H1 (cell line): ENCODE measurements around the gene MPC1. TPM values are rescaled to one million over a fixed set of nuclear protein-coding genes. Genes with fewer than 3 reads are reported as not detected.
"Not testable (repeated sequence)": the region's sequence is repeated elsewhere in the genome, so short reads cannot be mapped to it uniquely, and the experiment has no call there.

Source experiments
- CTCF ChIA-PET: fragments of 300-600 bp; sonication (Branson Sonifier 250); formaldehyde crosslinking; loops from one replicate; lab custom pipeline; 2021; ENCODE audit not compliant: partially characterized antibody; lab: Charles Lee
- POLR2A ChIA-PET: fragments of 300-600 bp; sonication (Branson Sonifier 250); formaldehyde crosslinking; loops from one replicate; lab custom pipeline; 2021; ENCODE audit warnings: inconsistent platforms; ENCODE audit not compliant: partially characterized antibody; lab: Charles Lee
- DNase-seq, 2 experiments: peaks; one replicate each; pipeline versions ENCODE4 v3.0.0 to v3.0.0-alpha.2; 2010 to 2022; ENCODE audit warnings: low spot score in 2 of 2, low read depth in 1 of 2, mixed read lengths in 1 of 2
- FAIRE-seq: peaks from 2 replicates; lab custom pipeline; 2011; peaks lifted over from hg19 to GRCh38; lab: Jason Lieb, UNC
- H2AFZ ChIP-seq: 2 replicates; pipeline ENCODE4 v1.8.1; 2012; ENCODE audit warnings: low read length, inconsistent platforms
- H2AK5ac ChIP-seq: 2 replicates; pipeline ENCODE4 v1.6.1; 2013; ENCODE audit warnings: low read depth, low read length
- H2BK120ac ChIP-seq: replicated peaks from 2 replicates; pipeline ENCODE3; 2013; ENCODE audit warnings: low read depth, low read length, inconsistent platforms
- H2BK12ac ChIP-seq: 2 replicates; pipeline ENCODE4 v1.6.1; 2013; ENCODE audit warnings: low read depth, low read length
- H2BK15ac ChIP-seq: 2 replicates; pipeline ENCODE4 v1.6.1; 2013; ENCODE audit warnings: low read length
- H2BK20ac ChIP-seq: 2 replicates; pipeline ENCODE4 v1.6.1; 2013; ENCODE audit warnings: low read length
- H2BK5ac ChIP-seq: 2 replicates; pipeline ENCODE4 v1.6.1; 2013; ENCODE audit warnings: low read depth, low read length
- H3K14ac ChIP-seq: 2 replicates; pipeline ENCODE4 v1.6.1; 2013; ENCODE audit warnings: inconsistent platforms; ENCODE audit not compliant: insufficient read length
- H3K18ac ChIP-seq: 2 replicates; pipeline ENCODE4 v1.6.1; 2013; ENCODE audit warnings: low read length; ENCODE audit errors: extremely low read depth
- H3K23ac ChIP-seq: 2 replicates; pipeline ENCODE4 v1.6.1; 2013; ENCODE audit warnings: inconsistent platforms; ENCODE audit not compliant: insufficient read length
- H3K23me2 ChIP-seq: 2 replicates; pipeline ENCODE4 v1.6.1; 2013; ENCODE audit warnings: low read depth, low read length
- H3K27ac ChIP-seq: 2 replicates; pipeline ENCODE4 v1.6.1; 2011; ENCODE audit warnings: low read depth, low read length, inconsistent platforms
- H3K27me3 ChIP-seq, 4 experiments: replicated peaks in 1 of 4; 1 replicate in 1 of 4; 2 replicates in 3 of 4; pipeline versions ENCODE4 v1.6.1 to v1.8.1; 2011 to 2013; ENCODE audit warnings: low read length in 3 of 4, mild to moderate bottlenecking in 3 of 4, inconsistent platforms in 2 of 4, mixed read lengths in 2 of 4, moderate library complexity in 1 of 4; ENCODE audit not compliant: control insufficient read depth in 3 of 4, insufficient read depth in 3 of 4; ENCODE audit errors: extremely low read depth in 1 of 4
- H3K36me3 ChIP-seq, 4 experiments: 2 replicates each; pipeline versions ENCODE4 v1.6.1 to v1.8.1; 2011 to 2013; ENCODE audit warnings: mild to moderate bottlenecking in 4 of 4, low read length in 3 of 4, moderate library complexity in 2 of 4, control low read depth in 1 of 4, inconsistent platforms in 1 of 4; ENCODE audit not compliant: insufficient read depth in 4 of 4, control insufficient read depth in 2 of 4
- H3K4ac ChIP-seq: replicated peaks from 2 replicates; pipeline ENCODE3; 2013; ENCODE audit warnings: low read length, low read depth, mixed read lengths, inconsistent platforms; ENCODE audit not compliant: insufficient read length
- H3K4me1 ChIP-seq, 4 experiments: replicated peaks in 1 of 4; 1 replicate in 1 of 4; 2 replicates in 3 of 4; pipeline versions ENCODE4 v1.6.1 to v1.8.1; 2011 to 2013; ENCODE audit warnings: low read length in 3 of 4, inconsistent platforms in 2 of 4, mixed read lengths in 1 of 4; ENCODE audit not compliant: insufficient read depth in 4 of 4, control insufficient read depth in 3 of 4
- H3K4me2 ChIP-seq, 2 experiments: 2 replicates each; pipeline versions ENCODE4 v1.6.1 to v1.8.1; 2011 to 2013; ENCODE audit warnings: low read depth in 2 of 2, low read length in 2 of 2, control low read depth in 1 of 2, inconsistent platforms in 1 of 2, mild to moderate bottlenecking in 1 of 2; ENCODE audit not compliant: insufficient read depth in 1 of 2
- H3K4me3 ChIP-seq, 4 experiments: fragments of 200-600, 300-600 bp in 1 of 4; sonication (generic), shearing (Covaris generic), sonication (Bioruptor Twin) in 1 of 4; 2 replicates each; pipeline versions ENCODE4 v1.5.1 to v1.8.1; 2011 to 2016; ENCODE audit warnings: low read length in 4 of 4, low read depth in 3 of 4, control low read depth in 2 of 4, inconsistent platforms in 2 of 4, mild to moderate bottlenecking in 2 of 4, mixed read lengths in 1 of 4, moderate library complexity in 1 of 4; ENCODE audit not compliant: insufficient read depth in 2 of 4; ENCODE audit errors: extremely low read depth in 1 of 4
- H3K56ac ChIP-seq: replicated peaks from 2 replicates; pipeline ENCODE3; 2013; ENCODE audit warnings: low read depth, mild to moderate bottlenecking, mixed read lengths, low read length, inconsistent platforms; ENCODE audit not compliant: insufficient read length
- H3K79me1 ChIP-seq: 2 replicates; pipeline ENCODE4 v1.6.1; 2013; ENCODE audit warnings: low read depth, low read length, control low read depth
- H3K79me2 ChIP-seq, 2 experiments: 2 replicates each; pipeline versions ENCODE4 v1.6.1 to v1.8.1; 2012 to 2013; ENCODE audit warnings: low read length in 2 of 2, mild to moderate bottlenecking in 2 of 2, inconsistent platforms in 1 of 2; ENCODE audit not compliant: insufficient read depth in 2 of 2, control insufficient read depth in 1 of 2
- H3K9ac ChIP-seq, 4 experiments: replicated peaks in 1 of 4; 1 replicate in 1 of 4; 2 replicates in 3 of 4; pipeline versions ENCODE4 v1.6.1 to v1.8.1; 2011 to 2013; ENCODE audit warnings: low read depth in 3 of 4, low read length in 3 of 4, control low read depth in 2 of 4, mild to moderate bottlenecking in 2 of 4, moderate library complexity in 2 of 4, inconsistent platforms in 1 of 4; ENCODE audit errors: extremely low read depth in 1 of 4
- H3K9me3 ChIP-seq, 2 experiments: 2 replicates each; pipeline versions ENCODE4 v1.6.1 to v1.8.1; 2012 to 2013; ENCODE audit warnings: mild to moderate bottlenecking in 2 of 2, moderate library complexity in 2 of 2, control low read depth in 1 of 2, inconsistent platforms in 1 of 2, low read depth in 1 of 2, low read length in 1 of 2, mixed read lengths in 1 of 2; ENCODE audit not compliant: insufficient read depth in 2 of 2
- H4K20me1 ChIP-seq, 2 experiments: replicated peaks in 1 of 2; 2 replicates each; pipeline versions ENCODE3 to v1.8.1; 2011 to 2013; ENCODE audit warnings: inconsistent platforms in 2 of 2, low read length in 2 of 2, mild to moderate bottlenecking in 1 of 2; ENCODE audit not compliant: insufficient read depth in 2 of 2, control insufficient read depth in 1 of 2
- H4K5ac ChIP-seq: 2 replicates; pipeline ENCODE4 v1.6.1; 2013; ENCODE audit warnings: low read length, low read depth, mixed read lengths, inconsistent platforms; ENCODE audit not compliant: insufficient read length
- H4K8ac ChIP-seq: 2 replicates; pipeline ENCODE4 v1.8.0; 2013; ENCODE audit warnings: mild to moderate bottlenecking, moderate library complexity, low read length, inconsistent platforms; ENCODE audit not compliant: insufficient read depth; ENCODE audit errors: extremely low read depth
- H4K91ac ChIP-seq: replicated peaks from 2 replicates; pipeline ENCODE3; 2013; ENCODE audit warnings: low read length, mixed read lengths, inconsistent platforms; ENCODE audit not compliant: insufficient read length
- CREB1 ChIP-seq: IDR thresholded peaks from 2 replicates; pipeline ENCODE4 v1.6.1; 2012; ENCODE audit warnings: inconsistent platforms
- CTBP2 ChIP-seq: IDR thresholded peaks from 2 replicates; pipeline ENCODE4 v1.7.0; 2011; ENCODE audit warnings: borderline replicate concordance, mild to moderate bottlenecking, moderate library complexity, mixed read lengths, low read length; ENCODE audit not compliant: insufficient read depth, insufficient read length
- EP300 ChIP-seq, 2 experiments: IDR thresholded peaks; 1 replicate in 1 of 2; 2 replicates in 1 of 2; pipeline ENCODE4 v1.6.1; 2011 to 2012; ENCODE audit warnings: low read depth in 2 of 2, low read length in 2 of 2, mild to moderate bottlenecking in 2 of 2, borderline replicate concordance in 1 of 2, inconsistent platforms in 1 of 2, moderate library complexity in 1 of 2
- JUND ChIP-seq: IDR thresholded peaks from 2 replicates; pipeline ENCODE4 v1.6.1; 2011; ENCODE audit warnings: mild to moderate bottlenecking, improper control_type of control experiment, low read length
- KDM1A ChIP-seq: fragments of 200-600, 300-600 bp; sonication (generic); IDR thresholded peaks from 2 replicates; pipeline ENCODE4 v1.7.1; 2016; ENCODE audit warnings: mild to moderate bottlenecking, low read length, borderline replicate concordance
- MAFK ChIP-seq: IDR thresholded peaks from 2 replicates; pipeline ENCODE4 v1.6.1; 2012; ENCODE audit warnings: low read depth, mild to moderate bottlenecking, improper control_type of control experiment, low read length
- POLR2A ChIP-seq, 2 experiments: IDR thresholded peaks; 1 replicate in 1 of 2; 2 replicates in 1 of 2; pipeline ENCODE4 v1.6.1; 2011; ENCODE audit warnings: low read depth in 2 of 2, low read length in 2 of 2, mild to moderate bottlenecking in 2 of 2; ENCODE audit errors: control extremely low read depth in 1 of 2
- SIN3A ChIP-seq, 2 experiments: IDR thresholded peaks in 1 of 2; conservative IDR thresholded peaks in 1 of 2; 2 replicates each; pipeline ENCODE4 v1.6.1; 2011 to 2012; ENCODE audit warnings: low read length in 2 of 2, improper control_type of control experiment in 1 of 2, low read depth in 1 of 2, mild to moderate bottlenecking in 1 of 2
- SUZ12 ChIP-seq: fragments of 200-600 bp; sonication (generic); IDR thresholded peaks from 2 replicates; pipeline ENCODE4 v1.6.1; 2012; ENCODE audit warnings: mild to moderate bottlenecking, inconsistent platforms, low read length, moderate library complexity, mixed read lengths
- TAF1 ChIP-seq: IDR thresholded peaks from 2 replicates; pipeline ENCODE4 v1.6.1; 2011; ENCODE audit warnings: mild to moderate bottlenecking, low read depth, low read length
- TAF7 ChIP-seq: optimal IDR thresholded peaks from 2 replicates; pipeline ENCODE3; 2011; ENCODE audit warnings: low read depth, mild to moderate bottlenecking, inconsistent platforms, low read length, moderate library complexity, borderline replicate concordance
- WGBS, 2 experiments: shearing (Covaris generic) in 1 of 2; methylation state at CpG; one replicate each; pipeline versions ENCODE4 v1.1.6 to v1.1.7; 2013 to 2015; ENCODE audit warnings: low lambda C conversion rate in 2 of 2, mixed read lengths in 2 of 2, inconsistent platforms in 1 of 2, low coverage in 1 of 2, missing lambda C conversion rate in 1 of 2; ENCODE audit not compliant: insufficient replicate concordance in 2 of 2, insufficient coverage in 1 of 2, insufficient read length in 1 of 2; ENCODE audit errors: extremely low coverage in 1 of 2, missing lambda C conversion rate in 1 of 2; 5-methylcytosine and 5-hydroxymethylcytosine counted together
- polyA plus RNA-seq, 7 experiments: library from polyadenylated mRNA; depleted of rRNA in 3 of 7; stranded (reverse) in 5 of 7; unstranded in 2 of 7; fragments of >200 nt in 5 of 7; fragments of 200-250 nt in 2 of 7; gene quantifications; 1 replicate in 5 of 7; 2 replicates in 1 of 7; 4 replicates in 1 of 7; pipeline versions ENCODE4 v1.2.1 to v1.2.3, GENCODE V29; 2011 to 2013; ENCODE audit warnings: missing spikeins in 2 of 7, mixed read lengths in 2 of 7
- total RNA-seq: library from RNA; stranded (reverse); fragmentation: NEBNext Ultra II Directional; extraction: Animal tissue kit (Norgen Biotek cat#: 25700); gene quantifications from 2 replicates; pipeline ENCODE4 v1.2.1, GENCODE V29; 2021
- TF ChIP-seq, protein P1 (sequence below): IDR thresholded peaks from 2 replicates; pipeline ENCODE4 v1.6.1; 2011; ENCODE audit warnings: low read depth, mild to moderate bottlenecking, low read length; ENCODE audit not compliant: insufficient read depth

The MPC1 gene
- total and polyA plus RNA-seq, 2 of the 8 experiments (the other 6 are each of a cell fraction or from before 2014, with no cell fraction given), result 10.2 to 12.6 TPM

GRCh38 chr6:166393535-166393823 is 10.7 kb upstream of the MPC1 start (continued):
- TF ChIP-seq EP300 (IDR thresholded peaks at IDR 0.05; ENCODE audit: borderline replicate concordance in 1 of 2, low read depth in 2 of 2, low read length in 2 of 2) (no peak), SIN3A (conservative IDR thresholded peaks at IDR 0.05 in 1 of 2, IDR thresholded peaks at IDR 0.05 in 1 of 2; ENCODE audit: low read depth in 1 of 2, low read length in 2 of 2) (no peak), JUND (no peak), CTBP2 (no peak), POLR2A (IDR thresholded peaks at IDR 0.05; ENCODE audit: control extremely low read depth in 1 of 2, low read depth in 2 of 2, low read length in 2 of 2) (no peak), TAF7 (no peak), KDM1A (no peak), CREB1 (no peak), SUZ12 (no peak), MAFK (no peak), TAF1 (no peak)
- TF ChIP-seq, protein P1, sequence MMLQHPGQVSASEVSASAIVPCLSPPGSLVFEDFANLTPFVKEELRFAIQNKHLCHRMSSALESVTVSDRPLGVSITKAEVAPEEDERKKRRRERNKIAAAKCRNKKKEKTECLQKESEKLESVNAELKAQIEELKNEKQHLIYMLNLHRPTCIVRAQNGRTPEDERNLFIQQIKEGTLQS, result no peak

DNA sequence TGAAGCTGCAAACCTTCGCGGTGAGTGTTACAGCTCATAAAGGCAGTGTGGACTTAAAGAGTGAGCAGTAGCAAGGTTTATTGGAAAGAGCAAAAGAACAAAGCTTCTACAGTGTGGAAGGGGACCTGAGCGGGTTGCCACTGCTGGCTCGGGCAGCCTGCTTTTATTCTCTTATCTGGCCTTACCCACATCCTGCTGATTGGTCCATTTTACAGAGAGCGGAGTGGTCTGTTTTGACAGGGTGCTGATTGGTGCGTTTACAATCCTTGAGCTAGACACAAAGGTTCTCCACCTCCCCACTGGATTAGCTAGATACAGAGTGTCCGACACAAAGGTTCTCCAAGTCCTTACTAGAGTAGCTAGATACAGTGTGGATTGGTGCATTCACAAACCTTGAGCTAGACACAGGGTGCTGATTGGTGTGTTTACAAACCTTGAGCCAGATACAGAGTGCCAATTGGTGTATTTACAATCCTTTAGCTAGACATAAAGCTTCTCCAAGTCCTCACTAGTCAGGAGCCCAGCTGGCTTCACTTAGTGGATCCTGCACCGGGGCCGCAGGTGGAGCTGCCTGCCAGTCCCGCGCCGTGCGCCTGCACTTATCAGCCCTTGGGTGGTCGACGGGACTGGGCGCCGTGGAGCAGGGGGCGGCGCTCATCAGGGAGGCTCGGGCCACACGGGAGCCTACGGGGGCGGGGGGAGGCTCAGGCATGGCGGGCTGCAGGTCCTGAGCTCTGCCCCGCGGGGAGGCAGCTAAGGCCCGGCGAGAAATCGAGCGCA is 10.2 kb upstream of the MPC1 start:
- H2BK12ac ChIP-seq, H3K23ac ChIP-seq, H2AK5ac ChIP-seq, H3K4me2 ChIP-seq, H2BK120ac ChIP-seq, H3K27me3 ChIP-seq, H3K4me3 ChIP-seq, FAIRE-seq, H3K56ac ChIP-seq, H2AFZ ChIP-seq, H3K23me2 ChIP-seq, POLR2A ChIA-PET, H3K79me1 ChIP-seq, H3K18ac ChIP-seq, H3K27ac ChIP-seq, H4K5ac ChIP-seq, H3K9me3 ChIP-seq, H2BK20ac ChIP-seq, DNase-seq, H2BK15ac ChIP-seq, H4K91ac ChIP-seq, H3K4me1 ChIP-seq, H3K9ac ChIP-seq, H4K20me1 ChIP-seq, H3K79me2 ChIP-seq, H2BK5ac ChIP-seq, H4K8ac ChIP-seq, H3K4ac ChIP-seq, H3K14ac ChIP-seq, H3K36me3 ChIP-seq: not testable (repeated sequence)
- CTCF ChIA-PET, result interaction anchor here (0.7 to 2.1 kb wide), 14 partner anchors 8 to 299 kb away, joined by 3 to 7 read pairs (median 3); no protein-coding TSS in a partner anchor
- 84% methylated on average over 20 of the region's 30 CpGs; no CpG with 5 or more reads in 1 of the 2 experiments for WGBS, 2 experiments
